Common myeloid progenitor, CD34-positive (primary cell): Measurements from ENCODE around the gene MYOG.
A peak's percentile ranks its signal among the peaks of the same experiment; 100 is the strongest.

Experiments
- CTCF ChIA-PET: fragments of 350-600 bp; sonication (Branson Sonifier 250); formaldehyde crosslinking; loops from one replicate; lab custom pipeline; 2021; ENCODE audit warnings: antibody characterized with exemption; lab: Charles Lee
- POLR2A ChIA-PET: fragments of 350-600 bp; sonication (Branson Sonifier 250); formaldehyde crosslinking; loops from one replicate; lab custom pipeline; 2021; ENCODE audit warnings: antibody characterized with exemption; lab: Charles Lee
- DNase-seq, 3 donors: peaks; one replicate each; pipeline versions ENCODE4 v3.0.0 to v3.0.0-alpha.2; 2013
- H3K27ac ChIP-seq, 2 experiments: 1 replicate in 1 of 2; 2 replicates in 1 of 2; pipeline ENCODE4 v1.7.0; 2013; ENCODE audit warnings: inconsistent platforms in 2 of 2, low read length in 2 of 2, mild to moderate bottlenecking in 2 of 2, low read depth in 1 of 2, moderate library complexity in 1 of 2; ENCODE audit not compliant: severe bottlenecking in 2 of 2, insufficient read depth in 1 of 2, poor library complexity in 1 of 2
- H3K27me3 ChIP-seq, 5 experiments: replicated peaks in 2 of 5; 1 replicate in 3 of 5; 2 replicates in 2 of 5; pipeline versions ENCODE4 v1.6.1 to v1.7.0; 2013; ENCODE audit warnings: low read length in 4 of 5, mild to moderate bottlenecking in 2 of 5, moderate library complexity in 2 of 5, inconsistent platforms in 1 of 5; ENCODE audit not compliant: insufficient read depth in 5 of 5, control insufficient read depth in 4 of 5
- H3K36me3 ChIP-seq, 4 experiments: 1 replicate in 2 of 4; 2 replicates in 2 of 4; pipeline versions ENCODE4 v1.6.1 to v1.7.0; 2013; ENCODE audit warnings: low read length in 3 of 4, control low read depth in 1 of 4, mild to moderate bottlenecking in 1 of 4; ENCODE audit not compliant: control insufficient read depth in 4 of 4, insufficient read depth in 4 of 4
- H3K4me1 ChIP-seq, 4 experiments: 1 replicate in 3 of 4; 2 replicates in 1 of 4; pipeline versions ENCODE4 v1.6.1 to v1.7.1; 2013; ENCODE audit warnings: low read length in 3 of 4, mild to moderate bottlenecking in 3 of 4, control low read depth in 1 of 4, inconsistent platforms in 1 of 4, moderate library complexity in 1 of 4; ENCODE audit not compliant: control insufficient read depth in 4 of 4, insufficient read depth in 4 of 4; ENCODE audit errors: control extremely low read depth in 1 of 4
- H3K4me3 ChIP-seq, 7 experiments: 1 replicate in 4 of 7; 2 replicates in 3 of 7; pipeline versions ENCODE4 v1.5.1 to v1.7.0; 2013; ENCODE audit warnings: mild to moderate bottlenecking in 7 of 7, low read length in 6 of 7, moderate library complexity in 6 of 7, inconsistent platforms in 2 of 7, low read depth in 2 of 7, control low read depth in 1 of 7; ENCODE audit not compliant: insufficient read depth in 4 of 7, control insufficient read depth in 1 of 7; ENCODE audit errors: extremely low read depth in 1 of 7
- H3K9me3 ChIP-seq, 5 experiments: 1 replicate in 4 of 5; 2 replicates in 1 of 5; pipeline versions ENCODE4 v1.6.1 to v1.7.1; 2013; ENCODE audit warnings: low read length in 4 of 5, mild to moderate bottlenecking in 2 of 5, inconsistent platforms in 1 of 5, low read depth in 1 of 5, moderate library complexity in 1 of 5; ENCODE audit not compliant: control insufficient read depth in 4 of 5, insufficient read depth in 2 of 5; ENCODE audit errors: control extremely low read depth in 1 of 5
- WGBS: methylation state at CpG from one replicate; pipeline ENCODE4 v1.1.5; 2013; ENCODE audit not compliant: insufficient coverage; 5-methylcytosine and 5-hydroxymethylcytosine counted together

MYOG gene

GRCh38 chr1:203055161-203055799 is 30.5 kb downstream of the MYOG start:
- Histone ChIP-seq H3K27ac (no peak overlapping the region), H3K27me3 (peaks cover 0 to 8% (median 0%) of the 10 kb centered on the region in 5 experiments), H3K9me3 (no peaks in the 10 kb centered on the region), H3K4me1 (peaks cover 0 to 25% (median 20%) of the 10 kb centered on the region in 4 experiments), H3K4me3 (no peak overlapping the region), H3K36me3 (no peaks in the 10 kb centered on the region)
- POLR2A ChIA-PET, result no interaction called here
- CTCF ChIA-PET, result interaction anchor here (1.0 to 9.2 kb wide), 6 partner anchors 8 to 169 kb away, joined by 3 to 88 read pairs (median 6); no protein-coding TSS in a partner anchor
- DNase-seq, result no peak
- WGBS, result 97% methylated on average over 24 of the region's 24 CpGs

- Histone ChIP-seq H3K36me3 (no peaks in the 10 kb centered on the region), H3K4me1 (peaks cover 0 to 24% (median 19%) of the 10 kb centered on the region in 4 experiments), H3K9me3 (no peaks in the 10 kb centered on the region), H3K27ac (no peak overlapping the region), H3K27me3 (peaks cover 0 to 8% (median 0%) of the 10 kb centered on the region in 5 experiments), H3K4me3 (no peak overlapping the region)
- no peak for DNase-seq
- POLR2A ChIA-PET, result no interaction called here
- CTCF ChIA-PET, result interaction anchor here (1.0 to 9.2 kb wide), 4 partner anchors 11 to 170 kb away, joined by 5 to 88 read pairs (median 8); no protein-coding TSS in a partner anchor
- WGBS, result 100% methylated on average over 1 of the region's 5 CpGs
These were observed 31.2 kb downstream of the MYOG start for GRCh38 chr1:203054642-203055041.

- ChIA-PET POLR2A (no interaction called here), CTCF (interaction anchor here (2.1 to 9.2 kb wide), 3 partner anchors 12 to 14 kb away, joined by 8 to 88 read pairs (median 8); no protein-coding TSS in a partner anchor)
- Histone ChIP-seq H3K9me3 (no peaks in the 10 kb centered on the region), H3K27me3 (peaks cover 0 to 8% (median 0%) of the 10 kb centered on the region in 5 experiments), H3K27ac (no peak overlapping the region), H3K4me3 (no peak overlapping the region), H3K36me3 (no peaks in the 10 kb centered on the region), H3K4me1 (peaks cover 0 to 20% (median 17%) of the 10 kb centered on the region in 4 experiments)
- DNase-seq, result no peak
- 100% methylated on average over 1 of the region's 1 CpG for WGBS
These were observed 31.6 kb downstream of the MYOG start for GRCh38 chr1:203054184-203054583.

- Histone ChIP-seq H3K36me3 (no peaks in the 10 kb centered on the region), H3K27me3 (peaks cover 0 to 8% (median 0%) of the 10 kb centered on the region in 5 experiments), H3K9me3 (no peaks in the 10 kb centered on the region), H3K4me3 (no peak overlapping the region), H3K4me1 (peaks cover 0 to 7% (median 3%) of the 10 kb centered on the region in 4 experiments), H3K27ac (no peak overlapping the region)
- ChIA-PET CTCF (interaction anchor here (0.6 to 9.2 kb wide), 5 partner anchors 10 to 217 kb away, joined by 3 to 88 read pairs (median 4); no protein-coding TSS in a partner anchor), POLR2A (no interaction called here)
- WGBS, result no CpG with 5 or more reads among the region's 3 CpGs
- DNase-seq, result no peak
These were observed 33.2 kb downstream of the MYOG start for GRCh38 chr1:203052601-203053000.

- H3K36me3 ChIP-seq, result no peaks in the 10 kb centered on the region
- POLR2A ChIA-PET, result no interaction called here
- WGBS, result 46% methylated on average over 14 of the region's 20 CpGs
- DNase-seq, result peak in 2 of 3 donors; percentile 51 to 59
- peaks cover 0 to 8% (median 0%) of the 10 kb centered on the region in 5 experiments for H3K27me3 ChIP-seq
- H3K9me3 ChIP-seq, result no peaks in the 10 kb centered on the region
- H3K27ac ChIP-seq, result no peak overlapping the region
- no peak overlapping the region for H3K4me3 ChIP-seq
- peaks cover 0 to 7% (median 2%) of the 10 kb centered on the region in 4 experiments for H3K4me1 ChIP-seq
- CTCF ChIA-PET, result interaction anchor here (0.6 to 9.2 kb wide), 8 partner anchors 10 to 1638 kb away, joined by 3 to 88 read pairs (median 4); no protein-coding TSS in a partner anchor
These were observed 33.9 kb downstream of the MYOG start for GRCh38 chr1:203051841-203052324.

- Histone ChIP-seq H3K27me3 (peaks cover 0 to 8% (median 0%) of the 10 kb centered on the region in 5 experiments), H3K4me3 (no peak overlapping the region), H3K36me3 (no peaks in the 10 kb centered on the region), H3K9me3 (no peaks in the 10 kb centered on the region), H3K4me1 (peaks cover 0 to 7% (median 2%) of the 10 kb centered on the region in 4 experiments), H3K27ac (no peak overlapping the region)
- no peak for DNase-seq
- ChIA-PET POLR2A (no interaction called here), CTCF (interaction anchor here (0.6 to 9.2 kb wide), 4 partner anchors 9 to 165 kb away, joined by 3 to 88 read pairs (median 3); no protein-coding TSS in a partner anchor)
- WGBS, result no CpG with 5 or more reads among the region's 4 CpGs
These were observed 35.0 kb downstream of the MYOG start for GRCh38 chr1:203050826-203051225.
